ENCODE measurements around the gene SH3RF1.
"Not testable (repeated sequence)": the region's sequence is repeated elsewhere in the genome, so short reads cannot be mapped to it uniquely, and the experiment has no call there.

Gene SH3RF1

DNA sequence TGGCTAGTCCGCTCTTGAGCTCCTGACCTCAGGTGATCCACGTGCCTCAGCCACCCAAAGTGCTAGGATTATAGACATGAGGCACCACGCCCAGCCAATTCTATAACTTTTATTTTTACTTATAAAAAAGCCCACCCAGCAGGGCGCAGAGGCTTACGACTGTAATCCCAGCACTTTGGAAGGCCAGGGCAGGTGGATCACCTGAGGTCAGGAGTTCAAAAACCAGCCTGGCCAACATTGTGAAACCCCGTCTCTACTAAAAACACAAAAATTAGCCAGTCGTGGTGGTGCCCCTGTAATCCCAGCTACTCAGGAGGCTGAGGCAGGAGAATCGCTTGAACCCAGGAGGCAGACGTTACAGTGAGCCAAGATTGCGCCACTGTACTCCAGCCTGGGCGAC lies 73.5 kb downstream of the SH3RF1 start:
- DNase-seq: not testable (repeated sequence)

DNA sequence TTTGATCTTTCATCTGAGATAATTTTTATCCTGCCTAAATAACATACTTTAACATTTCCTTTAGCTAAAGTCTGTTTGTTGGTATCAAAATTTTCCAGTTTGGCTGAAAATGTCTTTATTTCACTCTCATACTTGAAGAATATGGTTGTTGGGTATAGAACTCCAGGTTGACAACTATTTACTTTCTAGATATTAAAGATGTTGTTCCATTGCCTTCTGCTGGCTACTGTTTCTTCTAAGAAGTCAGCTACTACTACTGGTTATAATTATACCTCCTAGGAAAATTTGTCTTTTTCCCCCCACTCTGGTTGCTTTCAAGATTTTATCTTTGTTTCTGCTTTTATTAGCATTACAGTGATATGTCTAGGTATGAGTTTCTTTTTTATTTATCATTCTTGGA lies 75.7 kb downstream of the SH3RF1 start:
- DNase-seq: no peak

DNA sequence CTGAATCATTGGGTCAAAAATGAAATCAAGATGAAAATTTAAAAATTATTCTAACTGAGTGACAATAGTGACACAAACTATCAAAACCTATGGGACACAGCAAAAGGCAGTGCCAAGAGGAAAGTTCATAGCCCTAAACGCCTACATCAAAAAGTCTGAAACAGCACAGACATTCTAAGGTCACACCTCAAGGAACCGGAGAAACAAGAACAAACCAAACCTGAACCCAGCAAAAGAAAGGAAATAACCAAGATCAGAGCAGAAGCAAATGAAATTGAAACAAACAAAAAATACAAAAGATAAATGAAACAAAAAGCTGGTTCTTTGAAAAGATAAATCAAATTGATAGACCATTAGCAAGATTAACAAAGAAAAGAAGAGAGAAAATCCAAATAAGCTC lies 80.8 kb downstream of the SH3RF1 start:
- not testable (repeated sequence) for DNase-seq

DNA sequence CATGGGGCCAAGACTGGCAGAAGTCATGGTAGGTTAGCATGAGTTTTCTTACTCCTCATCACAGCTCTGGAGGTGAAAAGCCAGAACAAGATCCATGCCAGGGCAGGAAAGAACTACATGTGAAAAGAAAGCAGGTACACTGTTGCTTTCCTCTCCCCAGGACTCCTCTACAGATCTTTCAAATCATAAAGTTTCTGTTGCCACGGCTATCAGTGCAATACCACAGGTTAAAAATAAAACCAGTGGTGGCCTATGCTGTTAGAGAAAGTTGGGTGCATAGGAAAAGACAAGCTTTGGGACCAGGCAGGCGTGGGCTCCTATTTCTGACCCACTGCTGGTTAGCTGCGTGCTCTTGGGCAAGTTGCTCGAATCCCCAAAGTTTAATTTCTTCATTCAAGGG lies 81.4 kb downstream of the SH3RF1 start:
- no peak for DNase-seq

DNA sequence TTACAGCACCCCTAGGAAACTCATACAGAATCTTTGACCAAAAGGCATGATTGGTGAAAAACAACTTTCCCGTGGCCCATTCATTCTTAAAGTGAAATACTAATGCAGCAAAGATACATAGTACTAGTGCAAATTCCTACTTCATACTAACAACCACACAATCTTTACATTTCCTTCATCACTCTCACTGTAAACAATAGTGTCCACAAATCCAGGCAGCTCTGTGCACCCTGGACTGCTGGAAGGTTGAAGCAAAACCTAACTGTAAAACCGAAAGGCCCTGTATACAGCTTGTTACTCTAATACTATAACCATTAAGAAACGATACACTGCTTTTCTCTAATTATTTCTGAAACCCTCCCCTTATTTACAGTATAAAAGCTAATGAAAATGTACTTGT lies 82.6 kb downstream of the SH3RF1 start:
- DNase-seq: no peak

DNA sequence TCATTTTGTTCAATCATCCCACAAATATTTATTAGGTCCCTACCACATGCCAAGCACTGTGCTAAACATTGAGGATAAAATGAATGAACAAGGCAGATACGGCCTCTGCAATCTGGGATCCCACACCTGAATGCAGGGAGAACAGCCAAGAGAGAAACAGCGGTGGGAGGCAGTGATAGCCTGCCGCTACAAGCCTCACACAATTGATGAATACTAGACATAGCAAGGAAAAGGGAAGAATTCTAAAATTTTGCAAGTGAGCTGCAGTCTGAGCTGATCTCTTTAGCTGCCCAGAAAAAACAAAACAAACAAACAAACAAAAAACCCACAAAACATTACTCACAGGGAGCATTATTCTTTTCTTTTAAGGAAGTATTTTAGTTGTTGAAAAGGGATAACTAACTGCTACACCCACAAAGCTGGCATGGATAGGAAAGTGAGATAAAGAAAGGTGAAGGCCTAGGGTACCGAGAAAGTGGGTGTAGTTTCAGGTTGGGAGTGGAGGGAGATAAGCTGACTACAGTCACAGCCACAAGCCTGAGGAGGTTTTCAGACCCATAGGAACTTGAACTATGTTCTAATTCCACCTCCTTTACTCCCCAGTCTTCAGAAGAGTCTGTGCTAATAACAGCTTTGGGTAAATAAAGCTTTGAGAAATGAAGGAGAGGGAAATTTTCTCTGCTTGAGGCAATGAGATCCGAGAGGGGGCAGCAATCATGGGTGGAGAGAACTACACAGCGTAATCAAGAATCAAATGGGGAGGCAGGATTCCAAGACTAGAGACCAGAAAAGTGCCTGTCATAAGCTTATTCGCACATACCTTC lies 85.4 kb downstream of the SH3RF1 start:
- DNase-seq: no peak

DNA sequence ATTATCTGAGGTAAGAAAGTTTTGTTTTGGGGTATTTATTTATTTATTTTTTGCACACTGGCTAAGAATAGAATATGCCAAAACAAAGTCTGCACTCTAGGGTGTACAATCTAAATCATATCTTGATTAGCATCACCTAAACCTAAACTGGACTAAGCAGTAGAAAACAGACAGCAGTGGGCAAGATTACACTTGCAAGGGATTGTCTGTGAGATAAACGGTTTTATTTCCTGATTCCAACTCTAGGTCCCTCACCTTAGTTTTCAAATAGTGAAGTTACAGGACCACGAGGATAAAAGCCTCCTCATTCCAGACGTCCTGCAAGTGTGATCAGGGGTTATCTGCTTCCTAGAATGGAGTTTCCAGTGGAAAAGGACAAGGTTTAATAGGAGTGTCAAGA lies 86.1 kb downstream of the SH3RF1 start:
- no peak for DNase-seq

DNA sequence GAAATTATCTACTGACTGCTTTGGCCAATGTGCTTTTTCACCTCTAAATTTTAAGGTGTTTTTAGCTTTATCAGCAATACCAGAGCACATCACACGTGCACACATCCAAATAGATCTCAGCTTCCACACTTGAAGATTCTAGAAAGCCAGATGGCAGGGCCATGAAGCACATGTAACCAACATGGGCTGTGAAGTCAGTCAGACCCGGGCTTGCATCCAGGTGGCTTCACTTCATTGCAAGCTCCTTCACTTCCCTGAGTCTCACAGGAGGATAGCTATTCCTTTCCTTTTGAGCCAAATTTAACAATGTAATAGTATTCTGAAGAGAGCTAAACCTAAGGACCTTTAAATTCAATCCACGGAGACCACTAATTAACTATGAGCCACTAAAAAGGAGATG lies 86.5 kb downstream of the SH3RF1 start:
- no peak for DNase-seq

DNA sequence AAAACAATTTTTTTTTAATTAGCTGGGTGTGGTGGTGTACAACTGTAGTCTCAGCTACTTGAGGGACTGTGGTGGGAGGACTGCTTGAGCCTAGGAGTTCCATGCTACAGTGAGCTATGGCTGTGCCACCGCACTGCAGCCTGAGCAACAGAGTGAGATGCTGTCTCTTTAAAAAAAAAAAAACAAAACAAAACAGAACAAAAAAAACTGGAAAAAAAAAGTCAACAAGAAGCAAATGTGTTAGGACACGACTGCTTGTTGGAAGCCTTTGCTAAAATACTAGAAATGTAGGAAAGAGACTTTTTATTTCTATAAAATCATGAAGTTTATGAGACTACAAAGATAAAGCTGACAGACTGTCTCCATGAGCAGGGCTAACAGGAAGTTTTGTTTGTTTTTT lies 87.2 kb downstream of the SH3RF1 start:
- no peak for DNase-seq

DNA sequence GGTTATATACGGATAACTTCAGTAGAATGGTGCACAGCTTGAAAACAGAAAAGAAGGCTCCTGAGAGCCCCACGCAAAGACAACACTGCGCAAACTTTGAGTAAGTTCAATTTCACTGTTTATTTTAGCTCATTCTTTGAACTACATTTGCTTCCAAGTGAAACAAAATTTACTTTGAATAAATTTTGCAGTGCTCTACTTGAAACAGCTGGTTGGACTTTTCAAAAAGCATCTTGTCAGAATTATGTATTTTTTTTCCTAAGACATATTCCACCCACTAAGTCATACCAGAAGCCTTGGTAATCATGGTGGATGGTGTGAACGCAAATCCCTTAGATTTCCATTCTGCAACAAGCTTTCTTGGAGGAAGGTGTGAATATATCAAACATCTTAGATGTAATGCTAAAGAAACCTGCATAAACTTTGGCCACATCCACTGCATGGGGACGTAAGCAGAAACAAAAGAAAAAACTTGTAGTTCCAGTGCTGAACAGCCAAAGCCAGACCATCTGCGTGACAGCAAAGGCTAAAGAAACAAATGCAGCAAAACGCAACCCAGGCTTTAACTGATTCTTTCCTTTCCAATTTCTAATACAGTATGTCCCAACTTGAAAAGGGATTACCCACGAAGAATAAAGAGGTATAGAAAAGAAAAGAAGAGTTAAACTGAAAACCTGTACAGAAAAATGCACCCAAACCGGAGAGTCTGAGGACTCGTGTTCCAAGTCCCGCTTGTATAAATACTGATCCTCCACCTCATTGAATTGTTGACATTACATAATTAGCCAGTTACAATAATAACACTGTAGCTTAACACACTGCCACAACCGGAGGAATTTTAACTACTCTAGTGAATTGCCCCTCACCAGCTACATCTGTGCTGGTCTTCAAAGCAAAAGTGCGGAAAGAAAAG lies 90.9 kb downstream of the SH3RF1 start:
- DNase-seq: no peak

DNA sequence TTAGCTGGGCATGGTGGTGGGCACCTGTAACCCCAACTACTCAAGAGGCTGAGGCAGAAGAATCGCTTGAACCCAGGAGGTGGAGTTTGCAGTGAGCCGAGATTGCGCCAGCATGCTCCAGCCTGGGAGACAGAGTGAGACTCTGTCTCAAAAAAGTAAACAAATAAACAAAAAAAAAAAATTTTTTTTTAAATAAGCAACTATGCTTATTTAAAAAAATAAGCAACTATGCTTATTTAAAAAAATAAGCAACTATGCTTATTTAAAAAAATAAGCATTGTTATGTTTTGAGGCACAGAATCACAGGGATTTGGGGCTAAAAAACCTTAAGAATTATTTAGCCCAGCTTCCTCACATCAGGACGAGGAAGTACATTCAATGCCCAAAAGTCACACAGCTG lies 92.7 kb downstream of the SH3RF1 start:
- not testable (repeated sequence) for DNase-seq

DNA sequence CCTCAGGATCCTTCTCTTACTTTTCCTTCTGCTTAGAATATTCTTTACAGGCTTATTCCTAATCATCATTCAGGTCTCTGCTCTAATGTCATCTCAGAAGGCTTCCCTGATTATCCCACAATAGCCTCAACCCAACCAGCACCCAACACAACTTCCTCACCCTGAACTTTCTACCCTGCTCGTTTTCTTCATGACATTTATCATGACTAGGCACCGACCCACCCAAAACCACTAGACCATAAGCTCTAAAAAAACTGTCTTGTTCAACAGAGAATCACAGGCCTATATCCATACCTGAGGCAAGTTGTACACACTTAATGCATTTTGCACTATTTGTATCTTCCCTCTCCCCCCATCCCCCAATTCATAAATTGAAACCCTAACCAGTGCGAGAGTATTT lies 95.3 kb downstream of the SH3RF1 start:
- DNase-seq: no peak

DNA sequence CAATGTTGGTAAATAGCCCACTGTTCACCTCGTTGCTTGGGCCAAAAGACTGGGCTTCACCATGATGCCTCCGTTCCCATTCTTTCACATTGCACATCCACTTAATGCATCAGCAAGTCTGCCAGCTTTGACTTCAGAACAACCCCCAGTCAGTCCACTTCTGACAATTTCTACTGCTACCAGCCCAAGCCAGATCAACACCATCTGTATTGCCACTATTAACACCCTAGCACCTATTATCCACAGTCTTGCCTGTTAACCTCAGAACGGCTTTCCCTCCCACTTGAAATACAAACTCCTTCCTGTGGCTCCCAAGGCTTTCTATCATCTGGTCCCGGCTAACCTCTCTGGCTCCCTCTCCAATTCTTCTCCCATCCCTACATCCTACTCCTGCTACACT lies 95.7 kb downstream of the SH3RF1 start:
- no peak for DNase-seq

DNA sequence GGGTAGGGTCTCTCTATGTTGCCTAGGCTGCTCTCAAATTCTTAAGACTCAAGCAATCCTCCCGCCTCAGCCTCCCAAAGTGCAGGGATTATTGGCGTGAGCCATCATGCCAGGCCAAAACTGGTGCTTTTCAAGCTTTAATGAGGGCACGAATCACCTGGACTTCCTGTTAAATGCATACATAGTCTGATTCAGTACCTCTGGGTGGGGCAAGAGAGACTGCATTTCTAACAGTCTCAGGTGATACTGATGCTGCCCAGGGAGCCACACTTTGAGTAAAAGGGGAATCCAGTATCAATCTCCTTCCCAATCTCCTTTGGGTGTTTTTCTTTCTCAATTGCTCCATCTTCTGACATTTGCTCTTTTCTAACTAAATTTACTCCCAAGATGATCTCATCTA lies 96.5 kb downstream of the SH3RF1 start:
- no peak for DNase-seq

DNA sequence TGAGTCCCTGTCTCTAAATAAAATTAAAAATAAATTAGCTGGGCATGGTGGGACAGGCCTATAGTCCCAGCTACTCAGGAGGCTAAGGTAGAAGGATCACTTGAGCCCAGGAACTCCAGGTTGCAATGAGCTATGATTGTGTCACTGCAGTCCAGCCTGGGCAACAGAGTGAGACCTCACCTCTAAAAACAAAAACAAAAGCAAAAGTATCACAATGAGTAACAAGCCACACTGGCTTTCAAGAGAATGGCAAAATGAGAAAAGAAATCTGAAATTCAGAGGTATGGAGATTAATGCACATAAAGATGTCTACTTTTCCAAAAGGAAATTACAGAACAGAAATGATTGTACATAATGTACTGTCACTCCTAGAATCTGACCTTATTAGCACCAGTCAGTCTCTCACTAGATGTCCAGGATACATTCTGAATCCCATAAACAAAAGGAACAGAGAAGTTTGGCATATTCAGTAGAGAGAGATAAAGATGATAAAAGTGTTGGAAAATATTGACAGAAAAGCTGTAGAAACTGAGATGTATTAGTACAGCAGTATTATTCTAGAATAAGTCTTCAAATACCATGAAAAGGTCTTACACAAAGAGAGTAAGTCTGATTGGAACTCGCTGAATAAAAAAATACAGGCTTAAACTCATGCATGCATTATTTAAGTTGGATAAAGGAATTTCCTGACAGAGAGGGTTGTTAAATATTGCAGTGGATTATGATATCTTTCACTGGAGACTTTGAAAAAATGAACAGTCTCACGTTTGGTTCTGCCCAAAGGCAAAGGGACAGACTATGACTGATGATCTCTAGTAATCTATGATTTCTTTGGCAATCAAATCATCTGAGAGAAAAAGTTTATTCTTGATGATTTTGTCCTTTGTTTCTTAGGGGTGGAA lies 102.5 kb downstream of the SH3RF1 start:
- no peak for DNase-seq

DNA sequence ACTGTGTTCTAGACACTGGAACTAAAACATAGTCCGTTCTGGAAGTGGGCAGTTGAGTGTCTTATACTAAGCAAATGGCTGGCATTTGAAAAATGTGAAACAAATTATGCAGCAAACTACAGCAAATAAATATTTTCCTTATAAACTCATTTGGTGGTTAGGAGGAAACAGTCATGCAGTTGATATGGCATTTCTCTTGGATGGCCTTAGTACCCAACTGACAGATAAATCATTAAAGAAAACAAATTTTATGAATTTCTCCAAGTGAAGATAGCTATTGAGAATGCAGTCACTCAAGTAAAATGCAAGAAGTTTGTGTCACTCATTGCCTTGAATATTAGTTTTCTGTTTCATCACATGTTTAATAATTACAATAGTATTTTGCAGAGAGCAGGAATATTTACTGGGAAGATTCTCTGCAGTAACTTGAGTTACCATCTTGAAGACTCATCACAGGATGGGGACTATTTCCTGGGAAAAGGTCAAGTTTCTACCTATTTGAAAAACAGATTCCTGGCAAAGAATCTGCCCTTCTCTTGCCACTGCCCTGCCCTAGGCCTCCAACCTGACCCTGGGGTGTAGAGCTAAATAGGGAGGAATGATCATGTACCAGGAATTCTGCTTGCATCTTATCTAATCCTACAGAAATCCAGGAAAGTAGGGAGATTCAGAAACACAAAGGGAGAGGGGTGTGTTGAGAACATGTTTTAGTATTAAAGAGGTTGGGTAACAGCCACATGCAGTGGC lies 105.9 kb downstream of the SH3RF1 start:
- DNase-seq: no peak

DNA sequence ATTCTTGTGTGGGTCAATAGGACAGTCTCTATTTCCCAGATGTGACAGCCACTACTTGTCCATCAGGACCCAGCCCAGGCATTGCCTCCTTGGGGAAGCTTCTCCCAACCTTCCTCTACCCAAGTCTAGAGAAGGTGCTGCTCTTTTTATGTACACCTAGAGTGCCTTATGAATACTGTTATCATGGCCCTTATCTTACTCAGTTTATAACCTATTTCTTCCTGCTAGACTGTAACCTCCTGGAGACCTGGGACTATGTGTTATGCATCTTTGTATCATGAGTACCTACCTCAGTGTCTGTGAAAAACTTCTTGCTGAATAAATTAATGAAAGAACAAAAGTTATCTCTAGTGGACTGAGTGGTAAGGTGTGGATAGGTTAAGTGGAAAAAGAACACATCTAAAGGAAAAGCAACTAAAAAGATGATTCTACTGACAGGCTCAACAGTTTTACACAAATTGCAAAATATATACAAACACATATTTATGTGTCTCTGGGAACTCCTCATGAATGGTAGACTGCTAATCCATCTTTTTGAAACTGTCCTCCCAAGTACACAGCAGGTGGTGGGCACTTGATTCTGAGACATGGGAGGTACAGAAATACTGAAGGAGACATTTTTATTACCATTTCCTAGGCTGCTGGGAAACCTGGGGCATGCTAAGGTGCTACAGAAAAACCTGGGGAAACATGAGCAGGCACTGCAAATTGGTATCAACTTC lies 106.6 kb downstream of the SH3RF1 start:
- DNase-seq: no peak

DNA sequence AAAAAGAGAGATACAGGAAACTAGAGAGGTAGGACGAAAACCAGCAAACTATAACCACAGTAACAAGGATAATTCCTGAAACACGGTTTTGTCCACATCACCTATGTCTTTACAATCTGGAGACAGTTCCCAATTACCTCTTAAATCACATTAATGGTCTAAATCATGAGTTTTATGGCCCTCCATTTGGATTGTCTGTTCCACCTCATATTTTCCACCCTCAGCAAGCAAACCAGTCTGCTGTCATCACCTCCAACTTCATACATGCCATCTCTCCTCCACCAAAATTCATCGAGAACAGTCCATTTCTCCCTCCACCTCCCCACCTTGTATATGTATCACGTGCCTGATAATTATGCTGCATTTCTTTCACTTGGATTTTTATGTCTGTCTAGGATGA lies 107.3 kb downstream of the SH3RF1 start:
- no peak for DNase-seq

DNA sequence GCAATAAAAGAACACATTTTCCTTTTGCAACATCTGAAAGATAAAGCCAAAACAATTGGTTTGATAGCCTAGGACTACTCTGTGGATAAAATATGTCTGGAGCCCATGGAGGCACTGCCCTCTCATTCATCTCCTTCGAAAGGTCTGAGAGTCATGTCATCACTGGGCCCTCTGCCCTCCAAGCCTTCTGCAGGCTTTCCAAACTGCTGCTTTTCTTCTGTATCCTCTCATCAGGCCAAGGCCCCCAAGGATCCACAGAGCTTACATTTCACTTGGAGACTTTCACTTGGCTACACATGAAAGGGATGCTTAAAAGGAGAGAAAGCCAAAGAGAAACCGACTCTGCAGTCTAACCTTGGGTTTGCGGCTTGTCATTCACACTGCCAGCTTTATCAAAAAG lies 109.9 kb downstream of the SH3RF1 start:
- no peak for DNase-seq

DNA sequence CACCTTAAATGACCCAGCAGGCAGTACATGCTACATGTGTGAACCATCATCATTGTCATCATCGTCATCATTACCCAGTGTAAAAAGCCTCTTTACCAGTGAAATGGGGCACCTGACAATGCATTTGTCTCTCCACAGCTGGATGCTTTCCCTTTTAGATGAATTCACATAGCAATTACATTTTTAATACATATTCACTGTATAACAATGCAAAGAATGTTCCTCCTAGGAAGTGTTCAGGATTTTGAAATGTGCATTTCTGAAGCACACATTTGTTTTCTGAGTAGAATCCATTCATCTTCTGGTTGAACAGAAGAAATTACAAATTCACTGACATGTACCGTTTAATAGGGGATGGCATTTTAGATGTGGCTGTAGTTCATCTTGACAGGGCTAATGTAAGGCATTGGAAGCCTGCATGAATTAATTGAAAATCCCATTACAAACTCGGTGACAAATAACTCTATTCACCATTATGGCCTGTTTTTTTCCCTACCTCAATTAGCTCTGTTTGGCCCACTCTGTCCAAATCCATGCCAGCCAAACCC lies 111.1 kb downstream of the SH3RF1 start:
- DNase-seq: no peak

DNA sequence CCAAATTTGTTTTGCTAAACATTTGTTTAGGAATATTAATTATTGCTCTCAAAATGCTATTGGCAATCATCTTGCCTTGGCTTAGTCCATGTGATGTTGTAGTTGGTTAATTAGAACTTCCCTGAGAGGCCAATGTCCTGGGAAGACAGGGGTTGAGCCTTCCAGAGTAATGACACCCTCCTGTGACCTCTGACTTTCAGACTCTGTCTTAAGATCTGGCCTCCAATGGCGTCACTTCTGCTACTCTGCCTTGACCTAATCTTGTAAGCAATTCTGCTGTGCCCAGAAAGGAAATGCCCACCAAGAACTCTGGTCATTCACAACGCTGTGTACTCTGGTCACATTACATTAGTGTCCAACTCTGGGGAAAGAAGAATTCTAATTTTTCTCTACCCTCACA lies 111.9 kb downstream of the SH3RF1 start:
- no peak for DNase-seq

Measured in NCI-H524 (cell line).